ENCODE measurements around the gene ALPL.

The ALPL gene

DNA sequence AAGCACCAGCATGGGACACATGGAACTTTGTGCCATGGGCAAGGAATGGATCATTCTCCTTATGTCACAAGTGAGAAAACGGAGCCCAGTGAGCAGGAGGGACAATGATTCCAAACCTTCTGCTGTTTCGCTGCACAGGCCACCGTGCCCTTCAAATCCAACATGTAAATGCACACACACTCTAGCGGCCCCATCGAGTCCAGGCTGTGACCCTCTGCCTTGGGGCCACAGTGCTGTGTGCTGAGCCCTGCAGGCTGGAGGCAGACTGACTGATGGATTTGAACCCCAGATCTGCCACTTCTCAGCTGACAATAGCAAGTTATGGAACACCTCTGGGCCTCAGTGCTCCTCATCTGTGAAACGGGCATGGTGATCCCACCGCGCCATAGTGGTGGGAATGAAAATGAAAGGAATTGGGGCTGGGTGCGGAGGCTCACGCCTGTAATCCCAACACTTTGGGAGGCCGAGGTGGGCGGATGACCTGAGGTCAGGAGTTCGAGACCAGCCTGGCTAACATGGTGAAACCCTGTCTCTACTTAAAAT is 63.6 kb downstream of the ALPL start:
- Histone ChIP-seq H3K9me3 (ENCODE audit: low read length) (no peaks in the 10 kb centered on the region), H3F3A (ENCODE audit: insufficient read depth, low read length) (no peaks in the 10 kb centered on the region), H3K9ac (ENCODE audit: low read length) (no peak overlapping the region), H3K4me2 (ENCODE audit: low read length) (no peak overlapping the region), H3K36me3 (ENCODE audit: insufficient read depth, low read length) (no peaks in the 10 kb centered on the region), H3K4me1 (ENCODE audit: insufficient read depth, low read length, severe bottlenecking) (no peaks in the 10 kb centered on the region), H3K79me2 (ENCODE audit: insufficient read depth, low read length) (no peaks in the 10 kb centered on the region), H2AFZ (ENCODE audit: low read length) (no peak overlapping the region), H3K27me3 (ENCODE audit: insufficient read depth, low read length) (peaks cover 10% of the 10 kb centered on the region), H3K27ac (ENCODE audit: low read depth, low read length, poor library complexity, severe bottlenecking) (no peak overlapping the region), H4K20me1 (ENCODE audit: insufficient read depth, low read length) (no peaks in the 10 kb centered on the region), H3K9me2 (ENCODE audit: low read depth, low read length) (no peaks in the 10 kb centered on the region), H3K4me3 (ENCODE audit: low read depth, low read length, poor library complexity, severe bottlenecking) (no peak overlapping the region)
- no peak for TF ChIP-seq EZH2 (IDR thresholded peaks at IDR 0.05; ENCODE audit: borderline replicate concordance, low read length)
- TF ChIP-seq, protein P1, sequence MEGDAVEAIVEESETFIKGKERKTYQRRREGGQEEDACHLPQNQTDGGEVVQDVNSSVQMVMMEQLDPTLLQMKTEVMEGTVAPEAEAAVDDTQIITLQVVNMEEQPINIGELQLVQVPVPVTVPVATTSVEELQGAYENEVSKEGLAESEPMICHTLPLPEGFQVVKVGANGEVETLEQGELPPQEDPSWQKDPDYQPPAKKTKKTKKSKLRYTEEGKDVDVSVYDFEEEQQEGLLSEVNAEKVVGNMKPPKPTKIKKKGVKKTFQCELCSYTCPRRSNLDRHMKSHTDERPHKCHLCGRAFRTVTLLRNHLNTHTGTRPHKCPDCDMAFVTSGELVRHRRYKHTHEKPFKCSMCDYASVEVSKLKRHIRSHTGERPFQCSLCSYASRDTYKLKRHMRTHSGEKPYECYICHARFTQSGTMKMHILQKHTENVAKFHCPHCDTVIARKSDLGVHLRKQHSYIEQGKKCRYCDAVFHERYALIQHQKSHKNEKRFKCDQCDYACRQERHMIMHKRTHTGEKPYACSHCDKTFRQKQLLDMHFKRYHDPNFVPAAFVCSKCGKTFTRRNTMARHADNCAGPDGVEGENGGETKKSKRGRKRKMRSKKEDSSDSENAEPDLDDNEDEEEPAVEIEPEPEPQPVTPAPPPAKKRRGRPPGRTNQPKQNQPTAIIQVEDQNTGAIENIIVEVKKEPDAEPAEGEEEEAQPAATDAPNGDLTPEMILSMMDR (IDR thresholded peaks at IDR 0.05; ENCODE audit: low read length) = no peak

DNA sequence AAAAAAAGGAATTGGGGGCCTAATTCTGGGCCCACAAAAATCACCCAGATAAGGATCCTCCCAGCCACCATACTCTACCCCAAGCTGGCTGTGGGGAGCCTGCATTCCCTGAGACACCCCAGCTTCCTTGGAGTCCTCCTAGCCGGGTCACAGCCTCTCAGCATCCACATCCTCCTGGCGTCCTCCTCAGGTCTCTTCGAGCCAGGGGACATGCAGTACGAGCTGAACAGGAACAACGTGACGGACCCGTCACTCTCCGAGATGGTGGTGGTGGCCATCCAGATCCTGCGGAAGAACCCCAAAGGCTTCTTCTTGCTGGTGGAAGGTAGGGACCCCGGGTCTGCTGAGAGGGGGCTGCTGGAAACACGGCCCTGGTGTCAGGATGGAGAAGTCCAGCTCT is 64.3 kb downstream of the ALPL start:
- no peak for TF ChIP-seq EZH2 (IDR thresholded peaks at IDR 0.05; ENCODE audit: borderline replicate concordance, low read length)
- TF ChIP-seq, protein P1 (IDR thresholded peaks at IDR 0.05; ENCODE audit: low read length) = no peak
- Histone ChIP-seq H3K4me1 (ENCODE audit: insufficient read depth, low read length, severe bottlenecking) (no peaks in the 10 kb centered on the region), H3K79me2 (ENCODE audit: insufficient read depth, low read length) (no peaks in the 10 kb centered on the region), H3K9ac (ENCODE audit: low read length) (no peak overlapping the region), H3K4me3 (ENCODE audit: low read depth, low read length, poor library complexity, severe bottlenecking) (no peak overlapping the region), H3K9me2 (ENCODE audit: low read depth, low read length) (no peaks in the 10 kb centered on the region), H2AFZ (ENCODE audit: low read length) (no peak overlapping the region), H4K20me1 (ENCODE audit: insufficient read depth, low read length) (no peaks in the 10 kb centered on the region), H3F3A (ENCODE audit: insufficient read depth, low read length) (no peaks in the 10 kb centered on the region), H3K27ac (ENCODE audit: low read depth, low read length, poor library complexity, severe bottlenecking) (no peak overlapping the region), H3K27me3 (ENCODE audit: insufficient read depth, low read length) (peaks cover 4% of the 10 kb centered on the region; the same call in 1 of the 2 replicates), H3K9me3 (ENCODE audit: low read length) (no peaks in the 10 kb centered on the region), H3K4me2 (ENCODE audit: low read length) (no peak overlapping the region), H3K36me3 (ENCODE audit: insufficient read depth, low read length) (no peaks in the 10 kb centered on the region)

DNA sequence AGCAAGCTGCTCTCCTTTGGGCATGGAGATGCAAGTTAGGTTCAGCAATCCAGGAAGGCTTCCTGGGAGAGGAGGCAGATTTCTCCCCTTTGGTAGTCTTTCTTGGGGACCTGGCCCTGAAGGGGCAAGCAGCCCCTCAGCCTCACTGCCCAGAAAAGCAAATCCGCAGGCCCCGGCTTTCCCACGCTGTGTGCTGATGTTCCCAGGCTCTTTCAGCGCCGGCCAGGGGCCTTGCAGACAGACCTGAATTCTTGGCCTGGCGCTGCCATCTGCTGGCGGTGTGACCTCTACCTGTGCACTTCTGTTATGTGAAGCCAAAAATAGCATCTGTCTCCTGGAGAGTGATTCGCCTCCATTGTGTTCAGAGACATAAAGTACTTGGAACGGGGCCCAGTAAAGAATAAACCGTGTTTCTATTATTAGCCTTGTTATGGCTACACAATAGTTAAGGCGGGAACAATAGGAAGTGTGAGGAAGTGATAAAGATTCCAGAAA is 64.8 kb downstream of the ALPL start:
- Histone ChIP-seq H3K36me3 (ENCODE audit: insufficient read depth, low read length) (no peaks in the 10 kb centered on the region), H2AFZ (ENCODE audit: low read length) (no peak overlapping the region), H3K9ac (ENCODE audit: low read length) (no peak overlapping the region), H3K9me3 (ENCODE audit: low read length) (no peaks in the 10 kb centered on the region), H4K20me1 (ENCODE audit: insufficient read depth, low read length) (no peaks in the 10 kb centered on the region), H3K4me1 (ENCODE audit: insufficient read depth, low read length, severe bottlenecking) (no peaks in the 10 kb centered on the region), H3K79me2 (ENCODE audit: insufficient read depth, low read length) (no peaks in the 10 kb centered on the region), H3K27ac (ENCODE audit: low read depth, low read length, poor library complexity, severe bottlenecking) (no peak overlapping the region), H3K4me3 (ENCODE audit: low read depth, low read length, poor library complexity, severe bottlenecking) (no peak overlapping the region), H3K27me3 (ENCODE audit: insufficient read depth, low read length) (peaks cover 3% of the 10 kb centered on the region; the same call in 1 of the 2 replicates), H3F3A (ENCODE audit: insufficient read depth, low read length) (no peaks in the 10 kb centered on the region), H3K9me2 (ENCODE audit: low read depth, low read length) (no peaks in the 10 kb centered on the region), H3K4me2 (ENCODE audit: low read length) (no peak overlapping the region)
- TF ChIP-seq EZH2 (IDR thresholded peaks at IDR 0.05; ENCODE audit: borderline replicate concordance, low read length) = no peak
- TF ChIP-seq, protein P1 (IDR thresholded peaks at IDR 0.05; ENCODE audit: low read length) = peak; percentile 61
